HG03442 (cell line): ENCODE data around the gene ADH1B.
A peak's percentile ranks its signal among the peaks of the same experiment; 100 is the strongest.
"Not testable (repeated sequence)": the region's sequence is repeated elsewhere in the genome, so short reads cannot be mapped to it uniquely, and the experiment has no call there.

Experiments used
- ATAC-seq: cut with Tn5 transposase; IDR thresholded peaks from one replicate; pipeline ENCODE4 v1.9.1; 2021; ENCODE audit warnings: mild to moderate bottlenecking, moderate library complexity; ENCODE audit not compliant: unreplicated experiment

ADH1B gene

GRCh38 chr4:99321241-99322191, at the start of gene ADH1B:
TSS of gene ADH1B (minus strand) at chr4:99321401. CDS start at chr4:99321331, 70 bp downstream.
- ATAC-seq: no peak

GRCh38 chr4:99367817-99368216, 46.6 kb upstream of the ADH1B start:
- ATAC-seq: not testable (repeated sequence)

- ATAC-seq: no peak
Measured at GRCh38 chr4:99366491-99366890, 45.3 kb upstream of the ADH1B start.

GRCh38 chr4:99362768-99363167, 41.6 kb upstream of the ADH1B start:
- ATAC-seq: no peak

- no peak for ATAC-seq
Measured at GRCh38 chr4:99361899-99362275, 40.7 kb upstream of the ADH1B start.

GRCh38 chr4:99361268-99361898, 40.2 kb upstream of the ADH1B start:
- ATAC-seq: no peak

- ATAC-seq: no peak
Measured at GRCh38 chr4:99359480-99360204, 38.4 kb upstream of the ADH1B start.

- no peak for ATAC-seq
Measured at GRCh38 chr4:99357948-99358347, 36.7 kb upstream of the ADH1B start.

- ATAC-seq: peak; percentile 84
Measured at GRCh38 chr4:99356992-99357391, 35.8 kb upstream of the ADH1B start.

GRCh38 chr4:99356149-99356548, 34.9 kb upstream of the ADH1B start:
- ATAC-seq: not testable (repeated sequence)

- ATAC-seq: no peak
Measured at GRCh38 chr4:99352602-99353537, 31.7 kb upstream of the ADH1B start, which contains the start of gene ADH1C. TSS of gene ADH1C (minus strand) at chr4:99352746. CDS start at chr4:99352675, 71 bp downstream.

GRCh38 chr4:99351487-99351886, 30.3 kb upstream of the ADH1B start:
- ATAC-seq: no peak

GRCh38 chr4:99349338-99349737, 28.1 kb upstream of the ADH1B start:
- no peak for ATAC-seq

- not testable (repeated sequence) for ATAC-seq
Measured at GRCh38 chr4:99342624-99343023, 21.4 kb upstream of the ADH1B start.

- no peak for ATAC-seq
Measured at GRCh38 chr4:99341426-99341825, 20.2 kb upstream of the ADH1B start.

- no peak for ATAC-seq
Measured at GRCh38 chr4:99339172-99339571, 18.0 kb upstream of the ADH1B start.

- no peak for ATAC-seq
Measured at GRCh38 chr4:99336553-99336952, 15.4 kb upstream of the ADH1B start.

GRCh38 chr4:99334880-99335279, 13.7 kb upstream of the ADH1B start:
- no peak for ATAC-seq

- no peak for ATAC-seq
Measured at GRCh38 chr4:99330648-99331047, 9.4 kb upstream of the ADH1B start.

- ATAC-seq: no peak
Measured at GRCh38 chr4:99329876-99330275, 8.7 kb upstream of the ADH1B start.
